IMR-90 (cell line): Measurements from ENCODE around the gene CDHR3. TPM values are rescaled to one million over a fixed set of nuclear protein-coding genes. Genes with fewer than 3 reads are reported as not detected.

Experiments used
- CTCF ChIP-seq: conservative IDR thresholded peaks from 2 replicates; pipeline ENCODE4 v1.5.1; 2012; ENCODE audit warnings: mild to moderate bottlenecking, low read depth, low read length, improper control_type of control experiment
- RFX5 ChIP-seq: IDR thresholded peaks from 2 replicates; pipeline ENCODE4 v1.8.0; 2012; ENCODE audit warnings: low read depth, mild to moderate bottlenecking, low read length, moderate library complexity
- polyA plus RNA-seq, 3 experiments: library from polyadenylated mRNA; depleted of rRNA; stranded (reverse); fragments of >200 nt; gene quantifications; 2 replicates each; pipeline ENCODE4 v1.2.3, GENCODE V29; 2012; ENCODE audit warnings: low replicate concordance in 1 of 3
- total RNA-seq: library from RNA; depleted of rRNA; stranded (reverse); fragments of >200 nt; gene quantifications from 2 replicates; pipeline ENCODE4 v1.2.3, GENCODE V29; 2012

The CDHR3 gene
- total and polyA plus RNA-seq, 2 of the 4 experiments (the other 2 are of a cell fraction) = 0.96 to 1.6 TPM

GRCh38 chr7:106057962-106058927 lies 95.2 kb downstream of the CDHR3 start (continued):
- TF ChIP-seq CTCF (no peak), RFX5 (no peak)
